ENCODE data around the gene LAMA4. TPM values are rescaled to one million over a fixed set of nuclear protein-coding genes. Genes with fewer than 3 reads are reported as not detected.

LAMA4 gene, protein sequence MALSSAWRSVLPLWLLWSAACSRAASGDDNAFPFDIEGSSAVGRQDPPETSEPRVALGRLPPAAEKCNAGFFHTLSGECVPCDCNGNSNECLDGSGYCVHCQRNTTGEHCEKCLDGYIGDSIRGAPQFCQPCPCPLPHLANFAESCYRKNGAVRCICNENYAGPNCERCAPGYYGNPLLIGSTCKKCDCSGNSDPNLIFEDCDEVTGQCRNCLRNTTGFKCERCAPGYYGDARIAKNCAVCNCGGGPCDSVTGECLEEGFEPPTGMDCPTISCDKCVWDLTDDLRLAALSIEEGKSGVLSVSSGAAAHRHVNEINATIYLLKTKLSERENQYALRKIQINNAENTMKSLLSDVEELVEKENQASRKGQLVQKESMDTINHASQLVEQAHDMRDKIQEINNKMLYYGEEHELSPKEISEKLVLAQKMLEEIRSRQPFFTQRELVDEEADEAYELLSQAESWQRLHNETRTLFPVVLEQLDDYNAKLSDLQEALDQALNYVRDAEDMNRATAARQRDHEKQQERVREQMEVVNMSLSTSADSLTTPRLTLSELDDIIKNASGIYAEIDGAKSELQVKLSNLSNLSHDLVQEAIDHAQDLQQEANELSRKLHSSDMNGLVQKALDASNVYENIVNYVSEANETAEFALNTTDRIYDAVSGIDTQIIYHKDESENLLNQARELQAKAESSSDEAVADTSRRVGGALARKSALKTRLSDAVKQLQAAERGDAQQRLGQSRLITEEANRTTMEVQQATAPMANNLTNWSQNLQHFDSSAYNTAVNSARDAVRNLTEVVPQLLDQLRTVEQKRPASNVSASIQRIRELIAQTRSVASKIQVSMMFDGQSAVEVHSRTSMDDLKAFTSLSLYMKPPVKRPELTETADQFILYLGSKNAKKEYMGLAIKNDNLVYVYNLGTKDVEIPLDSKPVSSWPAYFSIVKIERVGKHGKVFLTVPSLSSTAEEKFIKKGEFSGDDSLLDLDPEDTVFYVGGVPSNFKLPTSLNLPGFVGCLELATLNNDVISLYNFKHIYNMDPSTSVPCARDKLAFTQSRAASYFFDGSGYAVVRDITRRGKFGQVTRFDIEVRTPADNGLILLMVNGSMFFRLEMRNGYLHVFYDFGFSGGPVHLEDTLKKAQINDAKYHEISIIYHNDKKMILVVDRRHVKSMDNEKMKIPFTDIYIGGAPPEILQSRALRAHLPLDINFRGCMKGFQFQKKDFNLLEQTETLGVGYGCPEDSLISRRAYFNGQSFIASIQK (N-terminal part only)
- 1 to 10 TPM; 4.5 to 6.0 TPM for total RNA-seq
- polyA plus RNA-seq = 1 to 10 TPM; 2.1 to 2.4 TPM

DNA sequence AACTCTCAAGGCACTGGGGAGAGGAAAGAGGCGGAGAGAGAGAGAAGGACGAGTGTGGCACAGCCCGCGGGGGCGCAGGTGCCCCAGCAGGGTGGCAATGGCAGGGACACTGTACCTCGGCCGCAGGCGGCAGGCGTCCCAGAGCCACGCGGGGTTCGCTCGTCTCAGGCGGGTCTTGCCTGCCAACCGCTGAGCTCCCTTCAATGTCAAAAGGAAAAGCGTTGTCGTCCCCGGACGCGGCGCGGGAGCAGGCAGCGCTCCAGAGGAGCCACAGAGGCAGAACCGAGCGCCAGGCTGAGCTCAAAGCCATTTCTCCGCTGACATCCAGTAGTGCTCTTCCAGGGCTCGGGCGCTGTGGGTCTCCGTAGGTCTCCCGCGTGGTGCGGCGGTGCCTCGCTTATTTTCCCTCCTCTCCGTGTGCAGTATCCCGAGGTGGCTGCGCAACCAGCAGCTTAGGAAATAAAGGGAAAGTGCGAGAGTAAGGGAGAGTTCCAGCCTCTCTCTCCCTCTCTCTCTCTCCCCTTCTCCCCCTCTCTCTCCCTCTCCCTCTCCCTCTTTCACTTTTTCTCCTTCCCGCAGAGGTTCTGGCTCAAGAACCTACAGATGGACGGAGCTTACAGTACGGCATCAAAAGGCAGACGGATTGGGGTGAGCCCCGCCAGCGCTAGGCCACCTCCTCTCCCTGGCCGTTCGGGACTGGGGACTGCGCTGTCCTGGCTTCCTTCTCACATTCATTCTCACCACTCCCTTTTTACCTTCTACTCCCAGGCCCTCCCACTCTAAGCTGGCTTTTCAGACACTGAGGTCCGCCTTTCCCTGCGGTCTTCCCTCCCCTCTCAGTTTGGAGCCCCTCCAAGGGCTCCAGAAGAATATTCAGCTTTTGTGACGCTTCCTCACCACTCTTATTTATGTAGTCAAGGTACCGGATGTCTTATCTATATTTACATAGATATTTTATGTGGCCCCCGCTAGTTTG lies at the start of gene LAMA4:
LAMA4 (minus strand) TSS at position 727 of the 976 bp plus-strand sequence; CDS start at position 310, 417 bp downstream.
- Histone ChIP-seq H3K27me3 (ENCODE audit: control insufficient read depth in 4 of 4, insufficient read depth in 4 of 4, low read length in 3 of 4) (no peaks in the 10 kb centered on the region), H3K4me3 (ENCODE audit: low read depth in 1 of 3, low read length in 3 of 3) (peak within 1 kb of the TSS; percentile 59 to 94 (median 88)), H3K27ac (ENCODE audit: low read depth in 1 of 2, low read length in 2 of 2) (peak within 1 kb of the TSS; percentile 68 to 88), H3K9ac (ENCODE audit: low read depth in 1 of 2, low read length in 2 of 2) (peak within 1 kb of the TSS; percentile 57 to 77), H3K4me1 (ENCODE audit: control insufficient read depth in 4 of 4, insufficient read depth in 4 of 4, low read length in 3 of 4) (peaks cover 0 to 18% (median 5%) of the 10 kb centered on the region in 4 donors), H3K9me3 (ENCODE audit: control insufficient read depth in 4 of 4, low read length in 3 of 4) (no peaks in the 10 kb centered on the region), H3K36me3 (ENCODE audit: control insufficient read depth in 4 of 4, insufficient read depth in 3 of 4, low read depth in 1 of 4, low read length in 3 of 4) (no peaks in the 10 kb centered on the region)
- DNase-seq (ENCODE audit: low spot score) = peak; percentile 45
- no peak for TF ChIP-seq HNF4G (IDR thresholded peaks at IDR 0.05)
- peak; percentile 15 for TF ChIP-seq TAF1 (conservative IDR thresholded peaks at IDR 0.05)
- TF ChIP-seq EGR1 (IDR thresholded peaks at IDR 0.05; ENCODE audit: low read depth in 2 of 2) = no peak
- 6% methylated on average over 52 of the region's 52 CpGs for WGBS

DNA sequence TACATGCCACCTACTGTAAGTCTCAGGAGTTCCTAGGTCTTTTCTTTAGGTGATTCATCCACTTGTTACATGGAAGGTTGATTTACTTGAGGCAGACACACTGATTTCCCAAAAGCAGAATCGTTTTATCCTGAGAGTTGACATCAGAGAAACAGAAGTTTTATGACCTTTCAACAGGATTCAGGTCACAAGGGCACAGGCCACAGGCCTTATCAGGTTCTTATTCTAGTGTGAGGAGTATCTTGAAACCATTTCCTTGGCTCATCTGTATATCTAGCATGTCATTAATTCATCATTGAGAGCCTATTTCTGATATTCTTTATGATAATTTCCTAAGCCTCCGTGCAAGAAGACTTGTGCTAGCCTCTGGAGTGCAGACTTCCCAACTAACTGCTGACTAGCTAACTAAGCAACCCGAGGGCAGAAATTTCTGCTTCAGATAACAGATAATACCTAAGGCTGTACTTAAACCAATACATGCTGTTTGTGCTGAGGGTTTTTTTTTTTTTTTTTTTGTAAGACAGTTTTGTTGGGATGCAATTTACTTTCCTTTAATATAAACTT lies 47.9 kb upstream of the LAMA4 start:
- no peak for DNase-seq (ENCODE audit: low spot score)
- Histone ChIP-seq H3K4me1 (ENCODE audit: control insufficient read depth in 4 of 4, insufficient read depth in 4 of 4, low read length in 3 of 4) (no peaks in the 10 kb centered on the region), H3K9me3 (ENCODE audit: control insufficient read depth in 4 of 4, low read length in 3 of 4) (no peaks in the 10 kb centered on the region), H3K9ac (ENCODE audit: low read depth in 1 of 2, low read length in 2 of 2) (no peak overlapping the region), H3K36me3 (ENCODE audit: control insufficient read depth in 4 of 4, insufficient read depth in 3 of 4, low read depth in 1 of 4, low read length in 3 of 4) (no peaks in the 10 kb centered on the region), H3K4me3 (ENCODE audit: low read depth in 1 of 3, low read length in 3 of 3) (no peak overlapping the region), H3K27me3 (ENCODE audit: control insufficient read depth in 4 of 4, insufficient read depth in 4 of 4, low read length in 3 of 4) (no peaks in the 10 kb centered on the region), H3K27ac (ENCODE audit: low read depth in 1 of 2, low read length in 2 of 2) (no peak overlapping the region)
- WGBS = 73% methylated on average over 3 of the region's 3 CpGs
- TF ChIP-seq SP1 (IDR thresholded peaks at IDR 0.05) (no peak), FOXA2 (IDR thresholded peaks at IDR 0.05) (no peak), RAD21 (IDR thresholded peaks at IDR 0.05) (no peak), TAF1 (conservative IDR thresholded peaks at IDR 0.05) (no peak), GABPA (IDR thresholded peaks at IDR 0.05 in 1 of 2, conservative IDR thresholded peaks at IDR 0.05 in 1 of 2) (no peak), FOXA1 (IDR thresholded peaks at IDR 0.05) (no peak), HNF4A (conservative IDR thresholded peaks at IDR 0.05) (no peak), NR2F2 (IDR thresholded peaks at IDR 0.05) (no peak), EGR1 (IDR thresholded peaks at IDR 0.05; ENCODE audit: low read depth in 2 of 2) (no peak), YY1 (IDR thresholded peaks at IDR 0.05) (no peak), RXRA (IDR thresholded peaks at IDR 0.05) (no peak), JUND (IDR thresholded peaks at IDR 0.05) (no peak), HNF4G (IDR thresholded peaks at IDR 0.05) (no peak)
- TF ChIP-seq, protein P1, sequence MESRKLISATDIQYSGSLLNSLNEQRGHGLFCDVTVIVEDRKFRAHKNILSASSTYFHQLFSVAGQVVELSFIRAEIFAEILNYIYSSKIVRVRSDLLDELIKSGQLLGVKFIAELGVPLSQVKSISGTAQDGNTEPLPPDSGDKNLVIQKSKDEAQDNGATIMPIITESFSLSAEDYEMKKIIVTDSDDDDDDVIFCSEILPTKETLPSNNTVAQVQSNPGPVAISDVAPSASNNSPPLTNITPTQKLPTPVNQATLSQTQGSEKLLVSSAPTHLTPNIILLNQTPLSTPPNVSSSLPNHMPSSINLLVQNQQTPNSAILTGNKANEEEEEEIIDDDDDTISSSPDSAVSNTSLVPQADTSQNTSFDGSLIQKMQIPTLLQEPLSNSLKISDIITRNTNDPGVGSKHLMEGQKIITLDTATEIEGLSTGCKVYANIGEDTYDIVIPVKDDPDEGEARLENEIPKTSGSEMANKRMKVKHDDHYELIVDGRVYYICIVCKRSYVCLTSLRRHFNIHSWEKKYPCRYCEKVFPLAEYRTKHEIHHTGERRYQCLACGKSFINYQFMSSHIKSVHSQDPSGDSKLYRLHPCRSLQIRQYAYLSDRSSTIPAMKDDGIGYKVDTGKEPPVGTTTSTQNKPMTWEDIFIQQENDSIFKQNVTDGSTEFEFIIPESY (IDR thresholded peaks at IDR 0.05) = no peak
- TF ChIP-seq, protein P2, sequence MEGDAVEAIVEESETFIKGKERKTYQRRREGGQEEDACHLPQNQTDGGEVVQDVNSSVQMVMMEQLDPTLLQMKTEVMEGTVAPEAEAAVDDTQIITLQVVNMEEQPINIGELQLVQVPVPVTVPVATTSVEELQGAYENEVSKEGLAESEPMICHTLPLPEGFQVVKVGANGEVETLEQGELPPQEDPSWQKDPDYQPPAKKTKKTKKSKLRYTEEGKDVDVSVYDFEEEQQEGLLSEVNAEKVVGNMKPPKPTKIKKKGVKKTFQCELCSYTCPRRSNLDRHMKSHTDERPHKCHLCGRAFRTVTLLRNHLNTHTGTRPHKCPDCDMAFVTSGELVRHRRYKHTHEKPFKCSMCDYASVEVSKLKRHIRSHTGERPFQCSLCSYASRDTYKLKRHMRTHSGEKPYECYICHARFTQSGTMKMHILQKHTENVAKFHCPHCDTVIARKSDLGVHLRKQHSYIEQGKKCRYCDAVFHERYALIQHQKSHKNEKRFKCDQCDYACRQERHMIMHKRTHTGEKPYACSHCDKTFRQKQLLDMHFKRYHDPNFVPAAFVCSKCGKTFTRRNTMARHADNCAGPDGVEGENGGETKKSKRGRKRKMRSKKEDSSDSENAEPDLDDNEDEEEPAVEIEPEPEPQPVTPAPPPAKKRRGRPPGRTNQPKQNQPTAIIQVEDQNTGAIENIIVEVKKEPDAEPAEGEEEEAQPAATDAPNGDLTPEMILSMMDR (IDR thresholded peaks at IDR 0.05; ENCODE audit: low read depth, low read length, missing input control) = no peak
- TF ChIP-seq, protein P3, sequence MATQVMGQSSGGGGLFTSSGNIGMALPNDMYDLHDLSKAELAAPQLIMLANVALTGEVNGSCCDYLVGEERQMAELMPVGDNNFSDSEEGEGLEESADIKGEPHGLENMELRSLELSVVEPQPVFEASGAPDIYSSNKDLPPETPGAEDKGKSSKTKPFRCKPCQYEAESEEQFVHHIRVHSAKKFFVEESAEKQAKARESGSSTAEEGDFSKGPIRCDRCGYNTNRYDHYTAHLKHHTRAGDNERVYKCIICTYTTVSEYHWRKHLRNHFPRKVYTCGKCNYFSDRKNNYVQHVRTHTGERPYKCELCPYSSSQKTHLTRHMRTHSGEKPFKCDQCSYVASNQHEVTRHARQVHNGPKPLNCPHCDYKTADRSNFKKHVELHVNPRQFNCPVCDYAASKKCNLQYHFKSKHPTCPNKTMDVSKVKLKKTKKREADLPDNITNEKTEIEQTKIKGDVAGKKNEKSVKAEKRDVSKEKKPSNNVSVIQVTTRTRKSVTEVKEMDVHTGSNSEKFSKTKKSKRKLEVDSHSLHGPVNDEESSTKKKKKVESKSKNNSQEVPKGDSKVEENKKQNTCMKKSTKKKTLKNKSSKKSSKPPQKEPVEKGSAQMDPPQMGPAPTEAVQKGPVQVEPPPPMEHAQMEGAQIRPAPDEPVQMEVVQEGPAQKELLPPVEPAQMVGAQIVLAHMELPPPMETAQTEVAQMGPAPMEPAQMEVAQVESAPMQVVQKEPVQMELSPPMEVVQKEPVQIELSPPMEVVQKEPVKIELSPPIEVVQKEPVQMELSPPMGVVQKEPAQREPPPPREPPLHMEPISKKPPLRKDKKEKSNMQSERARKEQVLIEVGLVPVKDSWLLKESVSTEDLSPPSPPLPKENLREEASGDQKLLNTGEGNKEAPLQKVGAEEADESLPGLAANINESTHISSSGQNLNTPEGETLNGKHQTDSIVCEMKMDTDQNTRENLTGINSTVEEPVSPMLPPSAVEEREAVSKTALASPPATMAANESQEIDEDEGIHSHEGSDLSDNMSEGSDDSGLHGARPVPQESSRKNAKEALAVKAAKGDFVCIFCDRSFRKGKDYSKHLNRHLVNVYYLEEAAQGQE (IDR thresholded peaks at IDR 0.05) = no peak
- TF ChIP-seq, protein P4, sequence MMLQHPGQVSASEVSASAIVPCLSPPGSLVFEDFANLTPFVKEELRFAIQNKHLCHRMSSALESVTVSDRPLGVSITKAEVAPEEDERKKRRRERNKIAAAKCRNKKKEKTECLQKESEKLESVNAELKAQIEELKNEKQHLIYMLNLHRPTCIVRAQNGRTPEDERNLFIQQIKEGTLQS (IDR thresholded peaks at IDR 0.05) = no peak
- TF ChIP-seq, protein P5, sequence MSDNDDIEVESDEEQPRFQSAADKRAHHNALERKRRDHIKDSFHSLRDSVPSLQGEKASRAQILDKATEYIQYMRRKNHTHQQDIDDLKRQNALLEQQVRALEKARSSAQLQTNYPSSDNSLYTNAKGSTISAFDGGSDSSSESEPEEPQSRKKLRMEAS (IDR thresholded peaks at IDR 0.05) = no peak

All from liver (tissue), 9 donors.